Caco-2 (cell line): ENCODE measurements around the gene ELAVL3. TPM values are rescaled to one million over a fixed set of nuclear protein-coding genes. Genes with fewer than 3 reads are reported as not detected.

Source experiments
- BruUV-seq: library from RNA; stranded (reverse); fragments of 400-500 nt; replicated peaks from 2 replicates; lab custom pipeline; 2021; lab: Mats Ljungman, UMichigan
- CTCF ChIA-PET: fragments of 300-600 bp; sonication (Branson Sonifier 250); formaldehyde crosslinking; loops from one replicate; lab custom pipeline; 2022; ENCODE audit warnings: antibody characterized with exemption; lab: Charles Lee
- POLR2A ChIA-PET: fragments of 300-600 bp; sonication (Branson Sonifier 250); formaldehyde crosslinking; loops from one replicate; lab custom pipeline; 2022; ENCODE audit warnings: antibody characterized with exemption; lab: Charles Lee
- DNase-seq, 2 experiments: peaks; one replicate each; pipeline versions ENCODE4 v3.0.0 to v3.0.0-alpha.2; 2020 to 2022
- H3K27me3 ChIP-seq: replicated peaks from 2 replicates; pipeline ENCODE4 v1.6.0; 2011; ENCODE audit warnings: low read length; ENCODE audit not compliant: control insufficient read depth, insufficient read depth
- H3K36me3 ChIP-seq: 2 replicates; pipeline ENCODE4 v1.5.1; 2011; ENCODE audit warnings: low read length; ENCODE audit not compliant: control insufficient read depth, insufficient read depth
- H3K4me1 ChIP-seq: fragments of 250-450 bp; sonication (Bioruptor Pico); 2 replicates; pipeline ENCODE4 v1.5.1; 2020; ENCODE audit warnings: mild to moderate bottlenecking
- H3K4me3 ChIP-seq: 2 replicates; pipeline ENCODE4 v1.5.1; 2011; ENCODE audit warnings: low read depth, mild to moderate bottlenecking, control low read depth, low read length
- H3K9me3 ChIP-seq: fragments of 250-450 bp; sonication (Bioruptor Pico); 2 replicates; pipeline ENCODE4 v1.5.1; 2020; ENCODE audit warnings: mild to moderate bottlenecking, moderate library complexity
- H3K27ac Mint-ChIP-seq: one replicate; pipeline ENCODE4 v1.8.0; 2022; ENCODE audit warnings: mixed read lengths; ENCODE audit not compliant: unreplicated experiment
- H3K27me3 Mint-ChIP-seq: one replicate; pipeline ENCODE4 v1.8.0; 2022; ENCODE audit warnings: mixed read lengths; ENCODE audit not compliant: insufficient read depth, unreplicated experiment
- H3K36me3 Mint-ChIP-seq: one replicate; pipeline ENCODE4 v1.8.0; 2022; ENCODE audit warnings: mild to moderate bottlenecking, mixed read lengths; ENCODE audit not compliant: insufficient read depth, unreplicated experiment
- H3K4me1 Mint-ChIP-seq: one replicate; pipeline ENCODE4 v1.8.0; 2022; ENCODE audit warnings: low read depth, mixed read lengths; ENCODE audit not compliant: unreplicated experiment
- H3K4me3 Mint-ChIP-seq: one replicate; pipeline ENCODE4 v1.8.0; 2022; ENCODE audit warnings: mild to moderate bottlenecking, moderate library complexity, mixed read lengths; ENCODE audit not compliant: unreplicated experiment
- H3K9me3 Mint-ChIP-seq: one replicate; pipeline ENCODE4 v1.8.0; 2022; ENCODE audit warnings: mixed read lengths; ENCODE audit not compliant: unreplicated experiment
- CTCF ChIP-seq, 2 experiments: fragments of 200-600 bp in 1 of 2; IDR thresholded peaks; 1 replicate in 1 of 2; 2 replicates in 1 of 2; pipeline versions ENCODE4 v1.5.1 to v1.8.0; 2011 to 2022; ENCODE audit warnings: antibody characterized with exemption in 1 of 2, control low read depth in 1 of 2, inconsistent platforms in 1 of 2, low read depth in 1 of 2, low read length in 1 of 2, mild to moderate bottlenecking in 1 of 2, moderate library complexity in 1 of 2; ENCODE audit not compliant: insufficient read depth in 1 of 2, severe bottlenecking in 1 of 2, unreplicated experiment in 1 of 2
- intact Hi-C: fragments of 100-400 bp; cut with micrococcal nuclease; formaldehyde crosslinking; loops from one replicate; pipeline ENCODE4 v1.10.0; 2022; ENCODE audit not compliant: unreplicated experiment
- total RNA-seq: library from RNA; stranded (reverse); gene quantifications from 2 replicates; pipeline ENCODE4 v1.2.3, GENCODE V29; 2022

Gene ELAVL3
- total RNA-seq, 1 experiment from 2014 or later: not detected

- no peak overlapping the region for H3K4me3 Mint-ChIP-seq
Measured at GRCh38 chr19:11451327-11451870, 29.4 kb downstream of the ELAVL3 start.

GRCh38 chr19:11450570-11451326, 30.1 kb downstream of the ELAVL3 start:
- H3K27me3 ChIP-seq: no peaks in the 10 kb centered on the region
- Mint-ChIP-seq H3K27me3 (no peaks in the 10 kb centered on the region), H3K9me3 (no peaks in the 10 kb centered on the region), H3K27ac (no peak overlapping the region), H3K4me3 (no peak overlapping the region), H3K36me3 (peaks cover 40% of the 10 kb centered on the region), H3K4me1 (no peaks in the 10 kb centered on the region)
- no peaks in the 10 kb centered on the region for H3K4me1 ChIP-seq
- DNase-seq: no peak
- H3K9me3 ChIP-seq: no peaks in the 10 kb centered on the region
- intact Hi-C loops: no loop called here
- CTCF ChIA-PET: interaction anchor here (1.0 kb wide), 1 partner anchor 66 kb away, joined by 4 read pairs; no protein-coding TSS in a partner anchor
- H3K36me3 ChIP-seq: peaks cover 2% of the 10 kb centered on the region
- BruUV-seq: no TSS peak
- TF ChIP-seq CTCF (IDR thresholded peaks at IDR 0.05; ENCODE audit: insufficient read depth in 1 of 2, low read depth in 1 of 2, low read length in 1 of 2, severe bottlenecking in 1 of 2, unreplicated experiment in 1 of 2): no peak
- POLR2A ChIA-PET: no interaction called here
- no peak overlapping the region for H3K4me3 ChIP-seq

More at GRCh38 chr19:11451327-11451870, 29.4 kb downstream of the ELAVL3 start:
- Mint-ChIP-seq H3K36me3 (peaks cover 39% of the 10 kb centered on the region), H3K9me3 (no peaks in the 10 kb centered on the region), H3K27ac (no peak overlapping the region), H3K27me3 (no peaks in the 10 kb centered on the region), H3K4me1 (no peaks in the 10 kb centered on the region)
- H3K36me3 ChIP-seq: peaks cover 2% of the 10 kb centered on the region
- no peaks in the 10 kb centered on the region for H3K4me1 ChIP-seq
- no peak overlapping the region for H3K4me3 ChIP-seq
- ChIA-PET POLR2A (no interaction called here), CTCF (interaction anchor here (0.8 kb wide), 1 partner anchor 70 kb away, joined by 4 read pairs; no protein-coding TSS in a partner anchor)
- no peaks in the 10 kb centered on the region for H3K27me3 ChIP-seq
- no TSS peak for BruUV-seq
- intact Hi-C loops: no loop called here
- DNase-seq: no peak
- no peak for TF ChIP-seq CTCF (IDR thresholded peaks at IDR 0.05; ENCODE audit: insufficient read depth in 1 of 2, low read depth in 1 of 2, low read length in 1 of 2, severe bottlenecking in 1 of 2, unreplicated experiment in 1 of 2)
- no peaks in the 10 kb centered on the region for H3K9me3 ChIP-seq

- H3K4me1 ChIP-seq: no peaks in the 10 kb centered on the region
- no peak overlapping the region for H3K27ac Mint-ChIP-seq
- H3K4me3 ChIP-seq: no peak overlapping the region
- intact Hi-C loops: no loop called here
- H3K27me3 ChIP-seq: no peaks in the 10 kb centered on the region
- no peak for TF ChIP-seq CTCF (IDR thresholded peaks at IDR 0.05; ENCODE audit: insufficient read depth in 1 of 2, low read depth in 1 of 2, low read length in 1 of 2, severe bottlenecking in 1 of 2, unreplicated experiment in 1 of 2)
- no peak for DNase-seq
- no peak overlapping the region for H3K4me3 Mint-ChIP-seq
- BruUV-seq: no TSS peak
- no peaks in the 10 kb centered on the region for H3K4me1 Mint-ChIP-seq
- H3K9me3 Mint-ChIP-seq: no peaks in the 10 kb centered on the region
- CTCF ChIA-PET: no interaction called here
- POLR2A ChIA-PET: no interaction called here
- H3K9me3 ChIP-seq: no peaks in the 10 kb centered on the region
- H3K36me3 ChIP-seq: peaks cover 2% of the 10 kb centered on the region
- H3K36me3 Mint-ChIP-seq: peaks cover 51% of the 10 kb centered on the region
- no peaks in the 10 kb centered on the region for H3K27me3 Mint-ChIP-seq
Measured at GRCh38 chr19:11448923-11449554, 31.8 kb downstream of the ELAVL3 start.
